Stimulated activated CD8-positive, alpha-beta memory T cell treated with anti-CD3 and anti-CD28 coated beads, Interleukin-7, amount 100 ng/mL, for 24 hours (primary cell): ENCODE measurements around the gene CRABP2.

Experiments used
- DNase-seq: peaks from one replicate; pipeline ENCODE4 v3.0.0-alpha.2; 2020; ENCODE audit warnings: low read depth

The CRABP2 gene

GRCh38 chr1:156667968-156668709 lies 37.2 kb downstream of the CRABP2 start:
- no peak for DNase-seq

DNA sequence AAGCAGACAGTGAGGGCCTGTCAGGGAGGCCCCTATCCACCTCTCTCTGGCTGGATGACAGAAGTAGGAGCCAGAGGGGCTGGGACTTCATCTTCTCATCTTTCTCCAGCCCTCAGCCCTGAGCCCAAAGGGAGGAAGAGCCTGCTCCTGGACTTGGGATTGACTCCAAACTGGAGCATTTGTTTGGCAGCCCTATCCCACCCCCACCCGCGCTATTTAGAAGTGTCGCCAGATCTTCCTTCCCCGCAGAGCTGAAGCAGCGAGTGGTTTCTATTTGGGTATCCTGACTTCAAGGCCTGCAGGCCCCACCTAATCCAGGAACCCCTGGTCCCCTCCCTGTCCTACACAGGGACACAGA lies 37.8 kb downstream of the CRABP2 start:
- DNase-seq = no peak

DNA sequence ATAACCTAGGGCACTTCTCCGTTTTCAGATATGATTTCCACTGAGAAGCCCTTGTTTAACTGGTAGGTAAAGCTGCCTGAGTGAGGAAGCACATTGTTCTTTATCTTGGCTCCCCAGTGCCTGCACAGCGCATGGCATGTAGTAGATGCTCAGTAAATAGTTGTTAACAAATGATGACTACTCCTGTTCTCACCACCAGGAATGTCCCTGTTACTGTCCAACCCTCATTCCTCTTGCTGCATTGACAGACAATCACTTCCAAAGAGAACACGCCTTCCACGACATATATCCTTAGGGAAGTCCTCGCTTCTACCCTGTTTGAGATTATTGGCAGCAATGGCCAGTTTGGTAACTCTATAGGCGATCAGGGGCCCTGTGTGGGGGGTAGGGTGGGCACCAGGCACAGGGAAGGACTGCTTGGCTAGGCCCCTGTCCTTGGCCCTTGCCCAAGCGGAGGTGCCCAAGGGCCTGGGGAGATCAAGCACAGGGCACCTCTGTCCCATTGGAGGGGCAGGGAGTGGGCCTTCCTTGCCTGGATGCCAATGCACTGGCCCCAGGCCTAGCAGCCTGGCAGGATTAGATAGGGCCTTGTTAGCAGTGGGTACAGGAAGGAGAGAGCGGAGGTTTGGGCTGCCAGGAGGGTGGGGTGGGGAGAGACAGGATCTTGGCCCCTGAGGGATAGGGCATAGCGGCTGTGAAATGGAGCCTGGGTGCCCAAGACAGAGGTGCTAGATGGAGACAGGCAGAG lies 38.3 kb downstream of the CRABP2 start:
- DNase-seq = no peak

- DNase-seq = no peak
Observed at GRCh38 chr1:156665539-156665938, 39.8 kb downstream of the CRABP2 start.

GRCh38 chr1:156664767-156665411 lies 40.5 kb downstream of the CRABP2 start:
- DNase-seq = no peak

DNA sequence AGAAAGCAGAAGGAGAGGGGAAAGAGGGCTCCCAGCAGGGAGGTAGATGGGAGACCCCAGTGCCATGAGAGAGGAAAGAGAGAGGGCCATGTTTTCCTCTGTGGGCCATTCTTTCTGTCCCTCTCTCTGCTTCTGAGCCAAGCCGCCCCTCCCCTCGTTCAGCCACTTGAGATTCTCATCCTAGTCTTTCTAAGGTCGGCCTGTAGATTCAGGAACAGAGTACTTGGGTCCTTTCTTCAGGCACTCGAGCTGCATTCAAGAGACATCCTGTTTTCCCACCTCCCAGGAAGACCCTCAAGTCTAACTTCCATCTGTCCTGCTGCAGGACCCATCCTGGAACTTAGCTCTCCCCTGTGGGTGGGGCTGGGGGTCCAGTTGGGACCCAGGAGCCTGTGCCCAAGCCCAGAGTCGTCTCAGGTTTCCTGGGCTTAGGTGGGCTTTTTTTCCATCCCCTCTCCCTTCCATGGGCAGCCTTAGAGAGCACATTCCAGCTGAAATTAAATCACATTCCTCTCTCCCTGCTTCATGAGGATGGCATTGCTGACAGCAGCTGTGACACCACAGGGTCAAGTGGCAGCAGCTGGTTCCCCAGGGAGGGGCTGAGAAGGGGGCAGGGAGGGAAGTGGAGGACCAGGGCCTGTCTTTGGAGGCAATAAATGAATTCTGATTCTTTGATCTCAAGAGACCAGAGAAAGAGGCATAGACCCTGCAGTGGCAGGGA lies 41.2 kb downstream of the CRABP2 start:
- no peak for DNase-seq

DNA sequence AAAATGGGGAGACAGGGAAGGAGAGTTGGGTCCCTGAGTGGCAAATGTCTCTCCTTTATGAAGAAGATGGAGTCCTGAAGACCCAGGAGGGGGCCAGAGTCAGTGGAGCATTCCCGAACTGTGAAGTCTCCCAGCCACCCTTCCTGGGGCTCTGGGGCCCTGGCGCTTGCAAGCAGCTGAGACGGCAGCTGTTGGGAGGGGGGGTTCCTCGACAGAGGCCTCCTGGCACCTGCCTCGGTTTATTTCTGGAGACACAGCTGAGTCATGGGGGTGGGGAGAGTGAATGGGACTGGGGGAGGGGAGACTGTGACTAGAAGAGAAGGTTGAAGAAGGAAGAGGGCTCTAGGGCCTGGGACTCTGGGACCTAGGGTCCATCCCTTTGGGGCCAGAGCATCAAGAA lies 42.2 kb downstream of the CRABP2 start:
- DNase-seq = no peak

DNA sequence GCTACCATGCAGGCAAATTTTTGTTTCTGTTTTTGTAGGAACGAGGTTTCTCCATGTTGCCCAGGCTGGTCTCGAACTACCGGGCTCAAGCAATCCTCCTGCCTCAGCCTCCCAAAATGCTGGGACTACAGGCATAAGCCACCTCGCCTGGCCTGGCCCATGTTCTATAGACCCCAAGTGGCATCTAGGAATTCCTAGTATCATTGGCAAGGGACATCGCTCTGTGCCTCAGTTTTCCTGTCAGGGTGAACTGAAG lies 42.7 kb downstream of the CRABP2 start:
- no peak for DNase-seq

DNA sequence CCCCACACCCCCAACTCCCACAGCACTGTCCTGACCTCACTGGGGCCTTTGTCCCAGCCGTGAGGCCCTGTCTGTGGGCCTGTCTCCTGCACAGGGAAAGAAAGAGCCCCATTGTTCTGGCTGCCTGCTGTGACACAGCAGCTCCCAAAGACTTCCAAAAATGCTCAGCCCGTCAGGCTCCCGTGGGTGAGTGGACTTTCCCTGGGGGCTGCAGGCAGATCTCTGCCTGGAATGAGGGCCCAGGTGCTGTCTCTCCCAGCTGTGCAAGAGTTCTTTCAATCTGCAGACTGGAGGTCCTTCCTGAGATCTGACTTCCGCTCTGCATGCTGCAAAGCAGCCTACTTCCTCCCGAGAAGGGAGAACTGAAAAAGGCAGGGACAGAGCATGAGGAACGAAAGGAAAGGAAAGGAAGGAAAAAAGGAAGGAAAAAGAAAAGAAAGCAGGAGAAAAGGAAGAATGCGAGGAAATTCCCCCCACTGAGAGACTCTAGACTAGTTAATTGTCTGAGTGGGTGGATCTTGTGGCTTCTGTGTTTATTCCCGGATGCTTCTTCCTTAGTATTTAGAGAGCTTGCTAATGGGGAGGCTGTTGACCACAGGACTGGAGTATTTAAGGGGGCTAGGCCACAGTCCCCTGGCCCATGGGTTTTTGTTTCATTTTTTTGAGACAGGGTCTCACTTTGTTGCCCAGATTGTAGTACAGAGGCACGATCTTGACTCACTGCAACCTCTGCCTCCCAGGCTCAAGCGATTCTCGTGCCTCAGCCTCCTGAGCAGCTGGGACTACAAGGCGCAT lies 43.2 kb downstream of the CRABP2 start:
- DNase-seq = no peak

- no peak for DNase-seq
Observed at GRCh38 chr1:156660752-156661112, 44.7 kb downstream of the CRABP2 start.

GRCh38 chr1:156659988-156660751 lies 45.2 kb downstream of the CRABP2 start:
- DNase-seq = peak; percentile 92

DNA sequence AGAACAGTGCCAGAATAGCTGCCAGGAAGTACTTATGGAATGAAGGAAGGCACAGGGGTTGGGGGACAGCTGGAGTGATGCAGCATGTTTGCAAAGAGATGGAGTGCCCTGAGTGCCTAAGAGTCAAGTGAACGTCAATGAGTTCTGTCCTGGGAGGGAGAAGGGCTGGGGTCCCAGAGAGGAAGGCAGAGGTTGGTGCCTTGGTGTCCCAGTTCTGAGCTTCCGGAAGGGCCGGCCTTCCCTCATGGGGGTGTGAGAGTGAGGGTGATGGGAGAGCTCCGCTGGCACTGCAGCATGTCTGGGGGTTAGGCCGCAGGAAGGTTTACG lies 45.8 kb downstream of the CRABP2 start:
- no peak for DNase-seq

DNA sequence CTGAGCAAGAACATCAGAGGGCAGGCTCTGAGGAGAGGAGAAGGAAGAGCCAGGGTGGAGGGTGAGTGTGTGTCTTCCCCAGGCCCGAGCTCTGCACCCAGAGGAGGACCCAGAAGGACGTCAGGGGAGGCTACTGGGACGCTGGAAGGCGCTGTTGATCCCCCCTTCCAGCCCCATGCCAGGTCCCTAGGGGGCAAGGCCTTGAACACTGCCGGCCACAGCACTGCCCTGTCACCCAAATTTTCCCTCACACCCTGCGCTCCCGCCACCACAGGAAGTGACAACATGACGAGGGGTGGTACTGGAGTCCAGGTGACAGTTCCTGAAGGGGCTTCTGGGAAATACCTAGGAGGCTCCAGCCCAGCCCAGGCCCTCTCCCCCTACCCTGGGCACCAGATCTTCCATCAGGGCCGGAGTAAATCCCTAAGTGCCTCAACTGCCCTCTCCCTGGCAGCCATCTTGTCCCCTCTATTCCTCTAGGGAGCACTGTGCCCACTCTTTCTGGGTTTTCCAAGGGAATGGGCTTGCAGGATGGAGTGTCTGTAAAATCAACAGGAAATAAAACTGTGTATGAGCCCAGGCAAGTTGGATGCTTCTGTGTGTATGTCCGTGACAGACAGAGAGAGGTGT lies 46.3 kb downstream of the CRABP2 start:
- no peak for DNase-seq

- DNase-seq = no peak
Observed at GRCh38 chr1:156658496-156658895, 46.9 kb downstream of the CRABP2 start.

- no peak for DNase-seq
Observed at GRCh38 chr1:156657741-156658319, 47.6 kb downstream of the CRABP2 start.

- peak; percentile 52 for DNase-seq
Observed at GRCh38 chr1:156656806-156657740, 48.3 kb downstream of the CRABP2 start.

GRCh38 chr1:156655904-156656516 lies 49.4 kb downstream of the CRABP2 start:
- no peak for DNase-seq

DNA sequence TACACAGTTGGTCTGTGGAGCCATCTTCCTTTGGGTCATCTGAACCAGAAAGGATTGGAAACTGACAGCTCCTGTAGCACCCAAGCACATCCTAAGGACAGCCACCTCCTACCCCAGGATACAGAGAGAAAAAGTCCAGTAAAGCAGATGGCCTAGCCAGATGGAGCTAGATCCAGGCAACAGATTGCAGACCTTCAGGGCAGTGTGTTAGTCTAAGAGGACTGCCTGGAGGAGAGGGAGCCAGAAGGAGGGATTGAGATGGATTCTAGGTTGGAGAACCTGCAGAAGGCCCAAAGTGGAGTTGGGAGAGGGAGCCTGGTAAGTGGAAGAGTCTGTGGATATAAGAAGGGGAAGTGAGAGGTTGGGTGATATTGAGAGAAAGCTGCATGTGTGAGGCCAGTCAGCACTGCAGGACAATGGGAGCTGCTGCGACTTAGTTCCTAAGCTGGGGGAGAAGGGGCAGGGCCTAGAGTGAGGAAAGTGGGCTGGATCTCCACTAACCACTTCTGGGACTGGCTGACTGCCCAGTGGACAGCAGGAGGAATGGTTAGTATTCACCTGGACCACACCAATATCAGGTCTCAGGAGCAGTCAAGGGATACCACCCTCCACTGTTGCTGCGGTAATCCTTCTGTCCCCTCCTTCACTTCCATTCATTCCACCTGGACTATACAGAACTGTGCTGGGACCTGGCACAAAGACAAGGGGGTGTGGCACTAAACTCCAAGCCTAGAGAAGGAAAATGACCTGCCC lies 50.1 kb downstream of the CRABP2 start:
- DNase-seq = no peak
